Liver (tissue), 9 donors: ENCODE results near the gene HTT-AS. TPM values are rescaled to one million over a fixed set of nuclear protein-coding genes. Genes with fewer than 3 reads are reported as not detected.

Experiments
- DNase-seq: peaks from one replicate; pipeline ENCODE4 v3.0.0-alpha.2; 2017; ENCODE audit warnings: low spot score
- H3K27ac ChIP-seq, 2 donors: one replicate each; pipeline ENCODE4 v1.7.0; 2013; ENCODE audit warnings: inconsistent platforms in 2 of 2, low read length in 2 of 2, control low read depth in 1 of 2, low read depth in 1 of 2, mild to moderate bottlenecking in 1 of 2
- H3K27me3 ChIP-seq, 4 donors: one replicate each; pipeline versions ENCODE4 v1.6.1 to v1.7.0; 2013; ENCODE audit warnings: low read length in 3 of 4, inconsistent platforms in 1 of 4, mild to moderate bottlenecking in 1 of 4, moderate library complexity in 1 of 4; ENCODE audit not compliant: control insufficient read depth in 4 of 4, insufficient read depth in 4 of 4
- H3K36me3 ChIP-seq, 4 donors: one replicate each; pipeline versions ENCODE4 v1.6.1 to v1.7.0; 2013; ENCODE audit warnings: low read length in 3 of 4, mild to moderate bottlenecking in 3 of 4, low read depth in 1 of 4, moderate library complexity in 1 of 4; ENCODE audit not compliant: control insufficient read depth in 4 of 4, insufficient read depth in 3 of 4
- H3K4me1 ChIP-seq, 4 donors: one replicate each; pipeline versions ENCODE4 v1.6.1 to v1.7.0; 2013; ENCODE audit warnings: low read length in 3 of 4, mild to moderate bottlenecking in 3 of 4, moderate library complexity in 1 of 4; ENCODE audit not compliant: control insufficient read depth in 4 of 4, insufficient read depth in 4 of 4
- H3K4me3 ChIP-seq, 3 donors: one replicate each; pipeline versions ENCODE4 v1.6.1 to v1.7.0; 2013; ENCODE audit warnings: low read length in 3 of 3, control low read depth in 1 of 3, low read depth in 1 of 3, mild to moderate bottlenecking in 1 of 3
- H3K9ac ChIP-seq, 2 donors: one replicate each; pipeline ENCODE4 v1.7.0; 2013; ENCODE audit warnings: low read length in 2 of 2, mild to moderate bottlenecking in 2 of 2, moderate library complexity in 2 of 2, control low read depth in 1 of 2, low read depth in 1 of 2
- H3K9me3 ChIP-seq, 4 donors: one replicate each; pipeline versions ENCODE4 v1.6.1 to v1.7.0; 2013; ENCODE audit warnings: low read length in 3 of 4; ENCODE audit not compliant: control insufficient read depth in 4 of 4
- ATF3 ChIP-seq: IDR thresholded peaks from 2 replicates; pipeline ENCODE4 v1.6.1; 2016; ENCODE audit warnings: antibody characterized with exemption
- CTCF ChIP-seq: fragments of 150-350 bp; IDR thresholded peaks from 2 replicates; pipeline ENCODE4 v1.5.1; 2017; ENCODE audit warnings: improper control_type of control experiment, low read depth, low read length; ENCODE audit not compliant: missing input control
- EGR1 ChIP-seq, 2 donors: IDR thresholded peaks; 2 replicates each; pipeline ENCODE4 v1.6.1; 2016 to 2018; ENCODE audit warnings: antibody characterized with exemption in 2 of 2, low read depth in 2 of 2
- FOXA1 ChIP-seq: IDR thresholded peaks from 2 replicates; pipeline ENCODE4 v1.6.1; 2016; ENCODE audit warnings: antibody characterized with exemption
- FOXA2 ChIP-seq: IDR thresholded peaks from 2 replicates; pipeline ENCODE4 v1.6.1; 2016; ENCODE audit warnings: antibody characterized with exemption
- GABPA ChIP-seq, 2 donors: IDR thresholded peaks in 1 of 2; conservative IDR thresholded peaks in 1 of 2; 2 replicates each; pipeline ENCODE4 v1.6.1; 2016; ENCODE audit warnings: antibody characterized with exemption in 2 of 2, mild to moderate bottlenecking in 1 of 2, moderate library complexity in 1 of 2
- HNF4A ChIP-seq, 2 donors: conservative IDR thresholded peaks; 2 replicates each; pipeline ENCODE4 v1.6.1; 2016; ENCODE audit warnings: antibody characterized with exemption in 2 of 2, mild to moderate bottlenecking in 2 of 2
- HNF4G ChIP-seq: IDR thresholded peaks from 2 replicates; pipeline ENCODE4 v1.6.1; 2016; ENCODE audit warnings: antibody characterized with exemption
- JUND ChIP-seq, 2 donors: IDR thresholded peaks; 2 replicates each; pipeline ENCODE4 v1.6.1; 2016; ENCODE audit warnings: antibody characterized with exemption in 2 of 2
- MAX ChIP-seq: IDR thresholded peaks from 2 replicates; pipeline ENCODE4 v1.6.1; 2016; ENCODE audit warnings: antibody characterized with exemption
- NR2F2 ChIP-seq: IDR thresholded peaks from 2 replicates; pipeline ENCODE4 v1.6.1; 2016; ENCODE audit warnings: antibody characterized with exemption
- RAD21 ChIP-seq, 2 donors: IDR thresholded peaks; 2 replicates each; pipeline ENCODE4 v1.6.1; 2016; ENCODE audit warnings: antibody characterized with exemption in 2 of 2, mild to moderate bottlenecking in 2 of 2
- REST ChIP-seq: IDR thresholded peaks from 2 replicates; pipeline ENCODE4 v1.6.1; 2016; ENCODE audit warnings: antibody characterized with exemption, mild to moderate bottlenecking
- RXRA ChIP-seq, 2 donors: IDR thresholded peaks; 2 replicates each; pipeline ENCODE4 v1.6.1; 2017 to 2018; ENCODE audit warnings: antibody characterized with exemption in 2 of 2, mild to moderate bottlenecking in 1 of 2
- SP1 ChIP-seq: IDR thresholded peaks from 2 replicates; pipeline ENCODE4 v1.6.1; 2018; ENCODE audit warnings: antibody characterized with exemption, mild to moderate bottlenecking
- TAF1 ChIP-seq: conservative IDR thresholded peaks from 2 replicates; pipeline ENCODE4 v1.6.1; 2016; ENCODE audit warnings: antibody characterized with exemption, mild to moderate bottlenecking
- YY1 ChIP-seq: IDR thresholded peaks from 2 replicates; pipeline ENCODE4 v1.6.1; 2016; ENCODE audit warnings: antibody characterized with exemption, mild to moderate bottlenecking
- ZBTB33 ChIP-seq: IDR thresholded peaks from 2 replicates; pipeline ENCODE4 v1.6.1; 2016; ENCODE audit warnings: antibody characterized with exemption
- WGBS: extraction: QIAGEN DNeasy Blood & Tissue Kit; methylation state at CpG from one replicate; pipeline ENCODE4 v1.1.7; 2013; 5-methylcytosine and 5-hydroxymethylcytosine counted together
- polyA plus RNA-seq, 2 donors: library from polyadenylated mRNA; stranded (reverse) in 1 of 2; unstranded in 1 of 2; fragments of 200-250 nt in 1 of 2; fragments of >200 nt in 1 of 2; fragmentation: Nextera tagmentation in 1 of 2; extraction: Ambion mirVana in 1 of 2; gene quantifications; one replicate each; pipeline versions ENCODE4 v1.2.1 to v1.2.3, GENCODE V29; 2013 to 2015
- total RNA-seq, 2 donors: library from RNA; depleted of rRNA; stranded (reverse); fragments of >200 nt; gene quantifications; one replicate each; pipeline ENCODE4 v1.2.3, GENCODE V29; 2014
- donor health status: healthy.
- donor health status: healthy.
- donor health status: healthy.
- donor health status: healthy.
- donor health status: healthy.

The HTT-AS gene
- total and polyA plus RNA-seq, 4 donors = not detected

- Histone ChIP-seq H3K27me3 (no peaks in the 10 kb centered on the region), H3K36me3 (no peaks in the 10 kb centered on the region), H3K9me3 (no peaks in the 10 kb centered on the region), H3K9ac (no peak overlapping the region), H3K27ac (no peak overlapping the region), H3K4me1 (peaks cover 3 to 16% (median 14%) of the 10 kb centered on the region in 4 donors), H3K4me3 (no peak overlapping the region)
- no peak for DNase-seq
- WGBS = 93% methylated on average over 6 of the region's 6 CpGs
- no peak for TF ChIP-seq REST
- no peak for TF ChIP-seq EGR1 (IDR thresholded peaks at IDR 0.05; ENCODE audit: low read depth in 2 of 2)
- TF ChIP-seq HNF4G = no peak
- no peak for TF ChIP-seq JUND (IDR thresholded peaks at IDR 0.05)
- TF ChIP-seq CTCF = no peak
- no peak for TF ChIP-seq RAD21 (IDR thresholded peaks at IDR 0.05)
- no peak for TF ChIP-seq FOXA1
- TF ChIP-seq SP1 = no peak
- no peak for TF ChIP-seq FOXA2
- TF ChIP-seq ATF3 = no peak
- TF ChIP-seq TAF1 = no peak
- TF ChIP-seq RXRA (IDR thresholded peaks at IDR 0.05) = no peak
- no peak for TF ChIP-seq ZBTB33
- TF ChIP-seq NR2F2 = no peak
- TF ChIP-seq HNF4A (conservative IDR thresholded peaks at IDR 0.05) = no peak
- no peak for TF ChIP-seq GABPA (IDR thresholded peaks at IDR 0.05 in 1 of 2, conservative IDR thresholded peaks at IDR 0.05 in 1 of 2)
These were observed 7.4 kb downstream of the HTT-AS start for GRCh38 chr4:3066836-3067400.

GRCh38 chr4:3065551-3065950 lies 8.8 kb downstream of the HTT-AS start:
- H3K9ac ChIP-seq = no peak overlapping the region
- no peak overlapping the region for H3K4me3 ChIP-seq
- H3K27ac ChIP-seq = no peak overlapping the region
- H3K36me3 ChIP-seq = no peaks in the 10 kb centered on the region
- H3K27me3 ChIP-seq = no peaks in the 10 kb centered on the region
- no peak for DNase-seq
- 93% methylated on average over 3 of the region's 3 CpGs for WGBS
- no peaks in the 10 kb centered on the region for H3K9me3 ChIP-seq
- H3K4me1 ChIP-seq = peaks cover 0 to 3% (median under 1%) of the 10 kb centered on the region in 4 donors
- TF ChIP-seq RAD21 (IDR thresholded peaks at IDR 0.05) (no peak), JUND (IDR thresholded peaks at IDR 0.05) (no peak), ZBTB33 (no peak), MAX (no peak), RXRA (IDR thresholded peaks at IDR 0.05) (no peak), ATF3 (no peak), HNF4G (no peak), NR2F2 (no peak), YY1 (no peak)
